A673 (cell line): ENCODE measurements around the gene LRP1B. TPM values are rescaled to one million over a fixed set of nuclear protein-coding genes. Genes with fewer than 3 reads are reported as not detected.

ENCODE experiments used
- BruUV-seq: library from RNA; stranded (reverse); fragments of 400-500 nt; replicated peaks from 2 replicates; lab custom pipeline; 2021; lab: Mats Ljungman, UMichigan
- CTCF ChIA-PET: fragments of 300-600 bp; sonication (Branson Sonifier 250); formaldehyde crosslinking; loops from one replicate; lab custom pipeline; 2022; ENCODE audit warnings: antibody characterized with exemption; lab: Charles Lee
- POLR2A ChIA-PET: fragments of 300-600 bp; sonication (Branson Sonifier 250); formaldehyde crosslinking; loops from one replicate; lab custom pipeline; 2022; ENCODE audit warnings: antibody characterized with exemption; ENCODE audit not compliant: low non-redundant PET; lab: Charles Lee
- DNase-seq: peaks from one replicate; pipeline ENCODE4 v3.0.0-alpha.2; 2015; ENCODE audit warnings: low spot score
- H3K27ac ChIP-seq: fragments of 200-600 bp; sonication (generic); 2 replicates; pipeline ENCODE4 v1.5.1; 2016; ENCODE audit warnings: mixed run types, low read depth, mild to moderate bottlenecking, mixed read lengths, antibody characterized with exemption, low read length; ENCODE audit not compliant: poor library complexity, severe bottlenecking
- H3K27me3 ChIP-seq: fragments of 200-600 bp; sonication (generic); replicated peaks from 2 replicates; pipeline ENCODE4 v1.6.1; 2017; ENCODE audit warnings: mixed run types, low read depth, mild to moderate bottlenecking, mixed read lengths, antibody characterized with exemption, low read length; ENCODE audit not compliant: insufficient read depth, poor library complexity
- H3K36me3 ChIP-seq: fragments of 200-600 bp; sonication (generic); 2 replicates; pipeline ENCODE4 v1.6.1; 2016; ENCODE audit warnings: mixed run types, mild to moderate bottlenecking, mixed read lengths, antibody characterized with exemption, low read length; ENCODE audit not compliant: insufficient read depth, poor library complexity, severe bottlenecking
- H3K4me1 ChIP-seq: fragments of 200-600 bp; sonication (generic); 2 replicates; pipeline ENCODE4 v1.6.1; 2017; ENCODE audit warnings: mixed run types, mild to moderate bottlenecking, mixed read lengths, antibody characterized with exemption, low read length; ENCODE audit not compliant: insufficient read depth, poor library complexity, severe bottlenecking
- H3K4me3 ChIP-seq: fragments of 200-600 bp; sonication (generic); 2 replicates; pipeline ENCODE4 v1.5.1; 2016; ENCODE audit warnings: low read depth, mixed run types, mild to moderate bottlenecking, mixed read lengths, low read length; ENCODE audit not compliant: poor library complexity, severe bottlenecking
- H3K9me3 ChIP-seq: fragments of 200-600 bp; sonication (generic); 2 replicates; pipeline ENCODE4 v1.6.1; 2016; ENCODE audit warnings: mixed run types, low read depth, mild to moderate bottlenecking, mixed read lengths, antibody characterized with exemption, low read length; ENCODE audit not compliant: poor library complexity, severe bottlenecking
- EZH2 ChIP-seq: fragments of 200-600 bp; sonication (generic); IDR thresholded peaks from 2 replicates; pipeline ENCODE4 v1.6.1; 2017; ENCODE audit warnings: borderline replicate concordance, low read depth, mild to moderate bottlenecking, mixed read lengths, antibody characterized with exemption, low read length; ENCODE audit not compliant: poor library complexity, severe bottlenecking
- intact Hi-C: fragments of 100-400 bp; cut with micrococcal nuclease; formaldehyde crosslinking; loops from one replicate; pipeline ENCODE4 v1.10.0; 2022; ENCODE audit not compliant: unreplicated experiment
- total RNA-seq: library from RNA; stranded (reverse); gene quantifications from 2 replicates; pipeline ENCODE4 v1.2.3, GENCODE V29; 2021
- TF ChIP-seq, protein P1 (sequence below): fragments of 300-800, 200-600 bp; sonication (generic); conservative IDR thresholded peaks from 2 replicates; pipeline ENCODE4 v1.5.1; 2017; ENCODE audit warnings: low read depth, mild to moderate bottlenecking, antibody characterized with exemption, low read length, moderate library complexity, mixed read lengths

Gene LRP1B
- total RNA-seq, 1 experiment from 2014 or later, result 9.9 TPM

DNA sequence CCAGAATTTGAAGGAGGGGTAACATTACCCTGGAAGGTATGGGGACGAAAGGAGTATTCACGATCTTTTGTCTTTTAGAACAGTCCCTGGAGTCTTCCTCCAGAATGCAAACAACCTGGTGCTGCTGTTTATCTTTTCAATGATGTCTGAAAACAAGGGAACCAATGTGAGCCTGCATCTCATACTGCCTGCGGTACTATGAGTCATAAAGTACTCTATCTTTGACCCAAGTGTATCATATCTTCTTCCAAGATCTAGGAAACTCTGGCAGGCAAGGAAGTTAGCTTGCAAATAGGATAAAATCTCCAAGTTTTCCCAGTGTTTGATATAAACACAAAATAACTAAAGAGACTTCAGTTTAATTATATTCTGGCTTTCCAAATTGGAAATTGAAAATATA, 968.5 kb downstream of the LRP1B start:
- TF ChIP-seq, protein P1, sequence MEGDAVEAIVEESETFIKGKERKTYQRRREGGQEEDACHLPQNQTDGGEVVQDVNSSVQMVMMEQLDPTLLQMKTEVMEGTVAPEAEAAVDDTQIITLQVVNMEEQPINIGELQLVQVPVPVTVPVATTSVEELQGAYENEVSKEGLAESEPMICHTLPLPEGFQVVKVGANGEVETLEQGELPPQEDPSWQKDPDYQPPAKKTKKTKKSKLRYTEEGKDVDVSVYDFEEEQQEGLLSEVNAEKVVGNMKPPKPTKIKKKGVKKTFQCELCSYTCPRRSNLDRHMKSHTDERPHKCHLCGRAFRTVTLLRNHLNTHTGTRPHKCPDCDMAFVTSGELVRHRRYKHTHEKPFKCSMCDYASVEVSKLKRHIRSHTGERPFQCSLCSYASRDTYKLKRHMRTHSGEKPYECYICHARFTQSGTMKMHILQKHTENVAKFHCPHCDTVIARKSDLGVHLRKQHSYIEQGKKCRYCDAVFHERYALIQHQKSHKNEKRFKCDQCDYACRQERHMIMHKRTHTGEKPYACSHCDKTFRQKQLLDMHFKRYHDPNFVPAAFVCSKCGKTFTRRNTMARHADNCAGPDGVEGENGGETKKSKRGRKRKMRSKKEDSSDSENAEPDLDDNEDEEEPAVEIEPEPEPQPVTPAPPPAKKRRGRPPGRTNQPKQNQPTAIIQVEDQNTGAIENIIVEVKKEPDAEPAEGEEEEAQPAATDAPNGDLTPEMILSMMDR, result no peak
- TF ChIP-seq EZH2, result no peak
- Histone ChIP-seq H3K27ac (no peak overlapping the region), H3K4me1 (peaks cover 5% of the 10 kb centered on the region), H3K9me3 (no peaks in the 10 kb centered on the region), H3K36me3 (no peaks in the 10 kb centered on the region), H3K27me3 (no peaks in the 10 kb centered on the region), H3K4me3 (no peak overlapping the region)
- BruUV-seq, result no TSS peak
- intact Hi-C loops, result no loop called here
- no peak for DNase-seq
- ChIA-PET CTCF (no interaction called here), POLR2A (interaction anchor here (0.6 kb wide), 1 partner anchor 645 kb away, joined by 3 read pairs; no protein-coding TSS in a partner anchor)

DNA sequence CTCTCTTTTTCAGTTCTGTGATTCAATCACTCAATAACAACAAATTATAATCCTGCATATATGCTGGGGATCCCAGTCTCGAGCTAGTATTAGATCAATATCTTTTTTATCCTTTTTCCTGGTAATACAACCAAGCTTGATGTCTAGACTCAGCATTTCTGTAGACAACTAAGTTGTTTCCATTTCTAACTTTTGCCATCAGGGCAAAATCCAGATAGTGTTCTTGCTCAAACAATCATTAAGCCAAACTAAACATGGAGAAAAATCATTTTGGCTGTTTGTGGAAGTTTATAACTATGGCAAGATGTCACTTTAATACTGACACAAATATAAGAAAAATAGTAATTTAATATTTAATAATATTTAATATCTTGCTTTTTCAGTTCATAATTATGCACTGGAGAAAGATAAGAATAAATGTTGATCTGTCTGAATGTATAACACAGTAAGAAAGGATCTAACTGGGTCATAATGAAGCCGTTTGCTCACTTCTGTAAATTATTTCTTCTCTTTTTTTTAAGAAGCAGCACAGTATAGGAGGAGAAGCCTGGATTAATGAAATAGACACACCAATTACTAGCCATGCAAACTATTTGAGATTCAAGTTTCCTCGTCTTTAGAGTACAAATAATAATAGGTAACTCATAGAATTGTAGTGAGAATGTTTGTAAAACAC, 979.1 kb downstream of the LRP1B start:
- Histone ChIP-seq H3K9me3 (no peaks in the 10 kb centered on the region), H3K27me3 (no peaks in the 10 kb centered on the region), H3K27ac (no peak overlapping the region), H3K36me3 (no peaks in the 10 kb centered on the region), H3K4me1 (peaks cover 6% of the 10 kb centered on the region), H3K4me3 (no peak overlapping the region)
- CTCF ChIA-PET, result no interaction called here
- intact Hi-C loops, result no loop called here
- no peak for DNase-seq
- TF ChIP-seq, protein P1, result no peak
- TF ChIP-seq EZH2, result no peak
- no TSS peak for BruUV-seq
- POLR2A ChIA-PET, result no interaction called here

DNA sequence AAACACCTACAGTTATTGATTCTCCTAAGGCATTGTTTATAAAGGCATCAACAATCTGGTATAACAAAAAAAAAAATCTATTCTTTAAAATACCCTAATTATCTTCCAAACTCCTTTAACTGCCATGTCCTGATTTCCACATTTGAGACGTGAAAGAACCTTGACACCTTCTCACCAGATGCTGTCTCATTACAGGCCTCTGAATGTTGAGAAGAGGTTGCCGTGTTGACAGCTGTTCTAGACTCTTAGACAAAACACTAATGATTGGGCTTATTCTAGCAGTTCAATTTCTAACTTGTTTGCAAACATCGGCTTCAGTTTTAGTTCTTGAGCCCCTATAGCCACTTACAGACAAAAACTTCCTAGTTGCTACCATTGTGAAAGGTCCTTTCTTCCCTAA, 988.8 kb downstream of the LRP1B start:
- H3K36me3 ChIP-seq, result no peaks in the 10 kb centered on the region
- BruUV-seq, result no TSS peak
- no peaks in the 10 kb centered on the region for H3K4me1 ChIP-seq
- ChIA-PET POLR2A (no interaction called here), CTCF (no interaction called here)
- H3K4me3 ChIP-seq, result no peak overlapping the region
- intact Hi-C loops, result no loop called here
- H3K9me3 ChIP-seq, result no peaks in the 10 kb centered on the region
- H3K27me3 ChIP-seq, result no peaks in the 10 kb centered on the region
- DNase-seq, result no peak
- no peak overlapping the region for H3K27ac ChIP-seq
- TF ChIP-seq EZH2, result no peak
- TF ChIP-seq, protein P1, result no peak
